ENCODE data around the gene RND2. TPM values are rescaled to one million over a fixed set of nuclear protein-coding genes. Genes with fewer than 3 reads are reported as not detected.

The RND2 gene
- total and polyA plus RNA-seq, 9 of the 15 experiments (the other 6 are each of a cell fraction or from before 2014, with no cell fraction given), result 0.15 to 1.9 (median 0.98) TPM

DNA sequence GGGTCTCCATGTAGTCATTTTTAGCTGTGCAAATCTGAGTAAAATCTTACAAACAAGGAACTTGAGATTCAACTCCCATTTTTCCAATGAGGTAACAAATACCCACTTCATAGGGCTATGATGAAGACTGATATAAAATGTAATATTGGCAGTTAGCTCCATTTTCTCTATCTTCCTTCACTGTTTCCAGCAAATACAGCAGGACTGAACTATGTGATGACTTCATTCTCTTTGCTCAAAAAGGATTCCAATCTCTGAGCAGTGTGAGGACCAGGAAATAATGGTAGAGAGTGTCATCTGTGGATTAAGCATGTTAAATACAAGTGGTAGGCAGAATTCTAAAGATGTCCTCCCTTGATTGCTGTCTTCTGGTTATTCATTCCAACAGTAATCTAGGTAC, 18.3 kb downstream of the RND2 start:
- Histone ChIP-seq H3K27ac (ENCODE audit: extremely low read depth, low read depth, low read length) (no peak overlapping the region), H3K27me3 (ENCODE audit: control insufficient read depth in 2 of 2, insufficient read depth in 2 of 2, low read length in 2 of 2) (no peaks in the 10 kb centered on the region), H3K9ac (ENCODE audit: insufficient read depth in 1 of 2, low read depth in 2 of 2, low read length in 2 of 2) (no peak overlapping the region), H4K20me1 (replicated peaks; ENCODE audit: control insufficient read depth, insufficient read depth, low read length) (no peaks in the 10 kb centered on the region), H3K9me3 (replicated peaks; ENCODE audit: control insufficient read depth, insufficient read depth, low read depth, low read length) (no peaks in the 10 kb centered on the region), H3K4me1 (replicated peaks in 1 of 2; ENCODE audit: control insufficient read depth in 2 of 2, insufficient read depth in 2 of 2, low read length in 2 of 2) (peaks cover 0 to 5% of the 10 kb centered on the region in 2 experiments; a peak in 3 of 5 replicates), H2AFZ (ENCODE audit: low read depth, low read length) (no peak overlapping the region), H3K4me3 (no peak overlapping the region), H3K9me1 (ENCODE audit: control insufficient read depth, insufficient read depth, low read length) (no peaks in the 10 kb centered on the region), H3K79me2 (ENCODE audit: control insufficient read depth, insufficient read depth, low read length) (no peaks in the 10 kb centered on the region), H3K36me3 (ENCODE audit: control insufficient read depth, insufficient read depth, low read length) (peaks cover 48% of the 10 kb centered on the region), H3K4me2 (ENCODE audit: insufficient read depth, low read length) (no peak overlapping the region)
- no peak for FAIRE-seq
- ChIA-PET POLR2A (interaction anchor here (0.6 to 1.8 kb wide), 2 partner anchors 13 to 163 kb away, joined by 5 to 7 read pairs; no protein-coding TSS in a partner anchor), CTCF (ENCODE audit: low intra/inter-chr PET ratio) (no interaction called here)
- intact Hi-C loops (cut with micrococcal nuclease) (no loop called here), in situ Hi-C loops (cut with MboI) (no loop called here)
- BruUV-seq (replicated peaks), result no TSS peak
- DNase-seq (ENCODE audit: extremely low read depth in 1 of 4, low spot score in 3 of 4), result no peak
- TF ChIP-seq NFXL1 (CRISPR knock-in tag; IDR thresholded peaks at IDR 0.05), result no peak
- no peak for TF ChIP-seq CBFB (CRISPR knock-in tag; IDR thresholded peaks at IDR 0.05)
- TF ChIP-seq NR3C1 (CRISPR knock-in tag; IDR thresholded peaks at IDR 0.05), result no peak
- TF ChIP-seq, protein P1, sequence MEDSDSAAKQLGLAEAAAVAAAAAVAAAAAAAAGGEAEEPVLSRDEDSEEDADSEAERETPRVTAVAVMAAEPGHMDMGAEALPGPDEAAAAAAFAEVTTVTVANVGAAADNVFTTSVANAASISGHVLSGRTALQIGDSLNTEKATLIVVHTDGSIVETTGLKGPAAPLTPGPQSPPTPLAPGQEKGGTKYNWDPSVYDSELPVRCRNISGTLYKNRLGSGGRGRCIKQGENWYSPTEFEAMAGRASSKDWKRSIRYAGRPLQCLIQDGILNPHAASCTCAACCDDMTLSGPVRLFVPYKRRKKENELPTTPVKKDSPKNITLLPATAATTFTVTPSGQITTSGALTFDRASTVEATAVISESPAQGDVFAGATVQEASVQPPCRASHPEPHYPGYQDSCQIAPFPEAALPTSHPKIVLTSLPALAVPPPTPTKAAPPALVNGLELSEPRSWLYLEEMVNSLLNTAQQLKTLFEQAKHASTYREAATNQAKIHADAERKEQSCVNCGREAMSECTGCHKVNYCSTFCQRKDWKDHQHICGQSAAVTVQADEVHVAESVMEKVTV (CRISPR knock-in tag; IDR thresholded peaks at IDR 0.05), result no peak
- no peak for TF ChIP-seq POLR2AphosphoS2 (IDR thresholded peaks at IDR 0.05; ENCODE audit: low read length)
- TF ChIP-seq, protein P2, sequence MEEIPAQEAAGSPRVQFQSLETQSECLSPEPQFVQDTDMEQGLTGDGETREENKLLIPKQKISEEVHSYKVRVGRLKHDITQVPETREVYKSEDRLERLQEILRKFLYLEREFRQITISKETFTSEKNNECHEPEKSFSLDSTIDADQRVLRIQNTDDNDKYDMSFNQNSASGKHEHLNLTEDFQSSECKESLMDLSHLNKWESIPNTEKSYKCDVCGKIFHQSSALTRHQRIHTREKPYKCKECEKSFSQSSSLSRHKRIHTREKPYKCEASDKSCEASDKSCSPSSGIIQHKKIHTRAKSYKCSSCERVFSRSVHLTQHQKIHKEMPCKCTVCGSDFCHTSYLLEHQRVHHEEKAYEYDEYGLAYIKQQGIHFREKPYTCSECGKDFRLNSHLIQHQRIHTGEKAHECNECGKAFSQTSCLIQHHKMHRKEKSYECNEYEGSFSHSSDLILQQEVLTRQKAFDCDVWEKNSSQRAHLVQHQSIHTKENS (CRISPR knock-in tag; IDR thresholded peaks at IDR 0.05), result no peak
- TF ChIP-seq MTA2 (IDR thresholded peaks at IDR 0.05; ENCODE audit: low read depth), result no peak
- no peak for ATAC-seq

Data from K562 (cell line).